ENCODE measurements around the gene KANSL1. TPM values are rescaled to one million over a fixed set of nuclear protein-coding genes. Genes with fewer than 3 reads are reported as not detected.

The KANSL1 gene
- polyA plus RNA-seq, 1 experiment = 14.1 TPM

DNA sequence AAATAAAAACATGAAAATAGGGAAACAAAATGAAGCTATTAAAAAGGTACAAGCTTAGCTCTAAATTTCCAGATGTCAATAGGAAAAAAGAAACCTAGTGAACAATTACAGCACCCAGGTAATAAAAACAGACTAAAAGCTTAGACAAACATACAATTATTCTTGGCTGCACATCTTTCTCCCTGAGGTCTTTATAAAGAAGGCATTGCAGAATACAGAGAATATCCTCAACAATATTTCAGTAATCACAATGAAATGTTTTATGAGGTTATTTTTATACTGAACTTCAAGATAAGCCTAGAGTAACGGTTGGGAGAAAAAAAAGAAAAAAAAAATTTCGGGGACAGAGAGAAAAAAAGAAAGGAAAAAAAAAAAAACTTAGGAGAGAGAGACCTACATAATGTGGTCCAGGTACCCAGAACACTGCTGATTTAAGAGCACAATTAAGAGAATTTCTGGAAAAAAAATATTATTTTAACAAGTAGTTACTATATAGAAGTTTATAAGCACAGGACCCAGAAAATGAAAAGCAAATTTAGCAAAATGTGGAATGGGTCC, 26.5 kb downstream of the KANSL1 start:
- TF ChIP-seq, protein P1, sequence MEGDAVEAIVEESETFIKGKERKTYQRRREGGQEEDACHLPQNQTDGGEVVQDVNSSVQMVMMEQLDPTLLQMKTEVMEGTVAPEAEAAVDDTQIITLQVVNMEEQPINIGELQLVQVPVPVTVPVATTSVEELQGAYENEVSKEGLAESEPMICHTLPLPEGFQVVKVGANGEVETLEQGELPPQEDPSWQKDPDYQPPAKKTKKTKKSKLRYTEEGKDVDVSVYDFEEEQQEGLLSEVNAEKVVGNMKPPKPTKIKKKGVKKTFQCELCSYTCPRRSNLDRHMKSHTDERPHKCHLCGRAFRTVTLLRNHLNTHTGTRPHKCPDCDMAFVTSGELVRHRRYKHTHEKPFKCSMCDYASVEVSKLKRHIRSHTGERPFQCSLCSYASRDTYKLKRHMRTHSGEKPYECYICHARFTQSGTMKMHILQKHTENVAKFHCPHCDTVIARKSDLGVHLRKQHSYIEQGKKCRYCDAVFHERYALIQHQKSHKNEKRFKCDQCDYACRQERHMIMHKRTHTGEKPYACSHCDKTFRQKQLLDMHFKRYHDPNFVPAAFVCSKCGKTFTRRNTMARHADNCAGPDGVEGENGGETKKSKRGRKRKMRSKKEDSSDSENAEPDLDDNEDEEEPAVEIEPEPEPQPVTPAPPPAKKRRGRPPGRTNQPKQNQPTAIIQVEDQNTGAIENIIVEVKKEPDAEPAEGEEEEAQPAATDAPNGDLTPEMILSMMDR (IDR thresholded peaks at IDR 0.05; ENCODE audit: insufficient read depth, low read depth, low read length) = no peak
- ChIA-PET CTCF (interaction anchor here (0.6 to 2.0 kb wide), 4 partner anchors 8 to 601 kb away, joined by 3 to 4 read pairs (median 4); no protein-coding TSS in a partner anchor), POLR2A (interaction anchor here (0.6 to 0.9 kb wide), 3 partner anchors 15 to 96 kb away, joined by 4 to 19 read pairs (median 12); partner anchors contain the start of gene KANSL1)
- DNase-seq (ENCODE audit: low read depth) = no peak
- Histone ChIP-seq H3K36me3 (ENCODE audit: control insufficient read depth, insufficient read depth, low read length) (peaks cover 12% of the 10 kb centered on the region), H3K4me3 (ENCODE audit: low read depth, low read length) (no peak overlapping the region), H3K27me3 (ENCODE audit: control insufficient read depth, insufficient read depth, low read length) (no peaks in the 10 kb centered on the region)

DNA sequence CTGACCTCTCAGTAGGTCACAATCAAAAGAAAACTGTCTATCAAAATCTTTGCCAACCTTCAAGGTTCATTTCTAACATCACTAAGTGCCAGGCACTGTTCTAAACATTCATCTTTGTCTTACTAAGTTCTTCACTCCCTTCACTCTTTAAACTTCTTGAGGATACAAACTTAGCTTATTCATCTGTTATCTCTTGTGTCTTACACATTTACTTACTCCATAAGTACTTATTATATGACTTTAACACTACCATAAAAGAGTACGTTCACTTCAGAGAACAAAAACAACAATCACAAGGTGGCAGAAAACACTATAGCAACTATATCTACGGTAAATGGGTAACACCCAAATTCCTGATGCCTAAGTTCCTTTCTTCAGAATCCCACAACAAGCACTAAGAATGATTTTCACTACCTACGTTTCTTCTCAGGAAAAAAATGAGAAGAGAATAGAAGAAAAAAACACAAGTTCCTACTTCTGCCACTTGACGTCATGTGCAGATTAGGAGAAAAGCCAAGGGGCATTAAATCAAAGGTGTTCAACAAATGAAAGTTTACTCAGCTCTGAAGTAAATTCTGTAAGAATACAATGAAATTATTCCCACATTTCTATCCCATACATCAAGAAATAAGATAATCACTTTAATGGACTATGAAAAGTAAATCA, 29.2 kb downstream of the KANSL1 start:
- POLR2A ChIA-PET = interaction anchor here (0.6 kb wide), 1 partner anchor 29 kb away, joined by 5 read pairs; the partner anchor contains the start of gene KANSL1
- no peaks in the 10 kb centered on the region for H3K36me3 ChIP-seq (ENCODE audit: control insufficient read depth, insufficient read depth, low read length)
- CTCF ChIA-PET = interaction anchor here (0.6 to 1.0 kb wide), 4 partner anchors 17 to 571 kb away, joined by 3 read pairs; no protein-coding TSS in a partner anchor

GRCh38 chr17:46163316-46163715, 29.9 kb downstream of the KANSL1 start:
- Histone ChIP-seq H3K4me3 (ENCODE audit: low read depth, low read length) (no peak overlapping the region), H3K36me3 (ENCODE audit: control insufficient read depth, insufficient read depth, low read length) (no peaks in the 10 kb centered on the region), H3K27me3 (ENCODE audit: control insufficient read depth, insufficient read depth, low read length) (no peaks in the 10 kb centered on the region)
- DNase-seq (ENCODE audit: low read depth) = no peak
- TF ChIP-seq, protein P1 (IDR thresholded peaks at IDR 0.05; ENCODE audit: insufficient read depth, low read depth, low read length) = no peak
- CTCF ChIA-PET = no interaction called here
- POLR2A ChIA-PET = no interaction called here

More for the DNA sequence above, 29.2 kb downstream of the KANSL1 start:
- DNase-seq (ENCODE audit: low read depth) = no peak
- Histone ChIP-seq H3K27me3 (ENCODE audit: control insufficient read depth, insufficient read depth, low read length) (no peaks in the 10 kb centered on the region), H3K4me3 (ENCODE audit: low read depth, low read length) (no peak overlapping the region)
- TF ChIP-seq, protein P1 (IDR thresholded peaks at IDR 0.05; ENCODE audit: insufficient read depth, low read depth, low read length) = no peak

DNA sequence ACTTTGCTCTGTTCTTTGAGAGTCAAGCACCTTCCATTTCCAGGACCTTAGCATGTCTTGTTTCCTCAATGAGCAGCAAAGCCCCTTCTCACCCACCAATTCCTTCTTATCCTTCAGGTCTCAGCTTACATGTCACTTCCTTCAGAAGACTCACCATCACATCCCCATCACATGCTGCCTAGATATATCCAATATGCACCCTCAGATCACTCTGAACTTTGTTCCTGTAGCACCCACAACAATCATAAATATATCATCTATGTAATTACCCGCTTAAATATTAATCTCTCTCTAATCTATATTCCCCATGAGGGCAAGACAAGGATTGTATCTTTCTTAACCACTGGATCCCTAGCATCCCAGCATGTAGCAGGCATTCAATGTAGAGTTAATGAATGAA, 30.4 kb downstream of the KANSL1 start:
- POLR2A ChIA-PET = no interaction called here
- Histone ChIP-seq H3K27me3 (ENCODE audit: control insufficient read depth, insufficient read depth, low read length) (no peaks in the 10 kb centered on the region), H3K4me3 (ENCODE audit: low read depth, low read length) (no peak overlapping the region), H3K36me3 (ENCODE audit: control insufficient read depth, insufficient read depth, low read length) (no peaks in the 10 kb centered on the region)
- CTCF ChIA-PET = no interaction called here
- DNase-seq (ENCODE audit: low read depth) = no peak
- TF ChIP-seq, protein P1 (IDR thresholded peaks at IDR 0.05; ENCODE audit: insufficient read depth, low read depth, low read length) = no peak

DNA sequence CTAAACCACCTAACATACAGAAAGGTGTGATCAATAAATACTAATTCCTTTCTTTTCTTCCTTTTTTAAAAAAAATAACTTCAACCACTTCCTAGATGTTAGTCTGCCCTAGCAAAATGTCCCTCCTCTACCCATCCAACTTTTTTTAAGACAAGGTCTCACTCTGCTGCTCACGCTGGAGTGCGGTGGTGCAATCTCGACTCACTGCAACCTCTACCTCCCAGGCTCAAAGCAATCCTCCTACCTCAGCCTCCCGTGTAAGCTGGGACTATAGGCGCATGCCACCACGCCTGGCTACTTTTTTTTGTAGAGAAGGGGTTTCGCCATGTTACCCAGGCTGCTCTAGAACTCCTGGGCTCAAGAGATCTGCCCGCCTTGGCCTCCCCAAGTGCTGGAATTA, 33.1 kb downstream of the KANSL1 start:
- Histone ChIP-seq H3K36me3 (ENCODE audit: control insufficient read depth, insufficient read depth, low read length) (no peaks in the 10 kb centered on the region), H3K27me3 (ENCODE audit: control insufficient read depth, insufficient read depth, low read length) (no peaks in the 10 kb centered on the region), H3K4me3 (ENCODE audit: low read depth, low read length) (no peak overlapping the region)
- POLR2A ChIA-PET = no interaction called here
- DNase-seq (ENCODE audit: low read depth) = no peak
- TF ChIP-seq, protein P1 (IDR thresholded peaks at IDR 0.05; ENCODE audit: insufficient read depth, low read depth, low read length) = no peak
- CTCF ChIA-PET = interaction anchor here (0.9 to 1.2 kb wide), 2 partner anchors 14 to 34 kb away, joined by 3 to 4 read pairs; no protein-coding TSS in a partner anchor

Data from BJ (cell line).